Panc1 (cell line): ENCODE results near the gene CDK11B.

Source experiments
- POLR2AphosphoS5 ChIP-seq: IDR thresholded peaks from 2 replicates; pipeline ENCODE4 v1.6.1; 2012; ENCODE audit warnings: mild to moderate bottlenecking, low read depth, low read length, moderate library complexity
- REST ChIP-seq, 2 experiments: IDR thresholded peaks; 2 replicates each; pipeline ENCODE4 v1.6.1; 2011 to 2012; ENCODE audit warnings: low read depth in 2 of 2, control low read depth in 1 of 2, low read length in 1 of 2, mild to moderate bottlenecking in 1 of 2, moderate library complexity in 1 of 2; ENCODE audit not compliant: insufficient read depth in 1 of 2
- TCF7L2 ChIP-seq: IDR thresholded peaks from 2 replicates; pipeline ENCODE4 v1.6.1; 2011; ENCODE audit warnings: mild to moderate bottlenecking, low read depth, low read length, inconsistent platforms
- TF ChIP-seq, protein P1 (sequence below): fragments of 450-650 bp; IDR thresholded peaks from 2 replicates; pipeline ENCODE4 v1.5.1; 2017; ENCODE audit warnings: mild to moderate bottlenecking

DNA sequence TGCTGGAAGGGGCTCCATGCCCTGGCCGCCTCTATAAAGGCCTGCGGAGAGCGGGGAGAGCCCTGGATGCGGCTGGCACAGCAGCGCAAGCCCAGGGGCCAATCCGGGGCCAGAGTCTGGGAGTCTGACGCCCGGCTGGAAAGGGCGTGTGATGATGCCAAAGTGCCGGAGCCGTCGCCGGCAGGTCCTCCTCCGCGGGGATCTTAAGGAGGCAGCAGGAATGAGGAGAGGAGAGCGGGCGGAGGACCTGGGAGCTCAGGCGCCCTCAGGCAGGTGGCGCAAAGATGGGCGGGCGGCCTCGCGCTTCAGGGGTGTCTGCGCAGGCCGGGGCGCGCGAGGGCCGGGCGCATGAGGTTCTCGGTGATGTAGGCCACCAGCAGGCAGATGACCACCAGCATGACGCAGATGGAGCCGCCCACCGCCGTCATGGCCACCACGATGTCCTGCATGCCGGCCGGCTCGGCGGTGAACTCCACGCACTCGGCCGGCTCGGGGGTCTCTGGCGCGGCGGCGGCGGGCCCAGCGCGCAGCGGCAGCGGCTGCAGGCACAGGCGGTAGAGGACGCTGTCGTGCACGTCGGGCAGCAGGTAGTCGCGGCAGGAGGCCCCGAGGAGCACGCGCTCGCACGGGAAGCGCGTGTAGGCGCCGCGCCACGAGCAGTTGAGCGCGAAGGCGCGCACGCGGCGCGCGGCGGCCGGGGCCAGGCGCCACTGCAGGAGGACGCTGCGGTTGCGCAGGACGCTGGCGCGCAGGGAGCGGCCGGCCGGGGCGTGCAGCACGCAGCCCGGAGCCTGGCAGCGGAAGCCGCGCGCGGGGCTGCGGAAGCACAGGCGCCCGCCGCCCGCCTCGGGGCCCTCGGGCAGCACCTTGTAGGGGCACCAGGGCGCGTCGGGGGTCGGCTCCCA is 59.5 kb downstream of the CDK11B start:
- TF ChIP-seq, protein P1, sequence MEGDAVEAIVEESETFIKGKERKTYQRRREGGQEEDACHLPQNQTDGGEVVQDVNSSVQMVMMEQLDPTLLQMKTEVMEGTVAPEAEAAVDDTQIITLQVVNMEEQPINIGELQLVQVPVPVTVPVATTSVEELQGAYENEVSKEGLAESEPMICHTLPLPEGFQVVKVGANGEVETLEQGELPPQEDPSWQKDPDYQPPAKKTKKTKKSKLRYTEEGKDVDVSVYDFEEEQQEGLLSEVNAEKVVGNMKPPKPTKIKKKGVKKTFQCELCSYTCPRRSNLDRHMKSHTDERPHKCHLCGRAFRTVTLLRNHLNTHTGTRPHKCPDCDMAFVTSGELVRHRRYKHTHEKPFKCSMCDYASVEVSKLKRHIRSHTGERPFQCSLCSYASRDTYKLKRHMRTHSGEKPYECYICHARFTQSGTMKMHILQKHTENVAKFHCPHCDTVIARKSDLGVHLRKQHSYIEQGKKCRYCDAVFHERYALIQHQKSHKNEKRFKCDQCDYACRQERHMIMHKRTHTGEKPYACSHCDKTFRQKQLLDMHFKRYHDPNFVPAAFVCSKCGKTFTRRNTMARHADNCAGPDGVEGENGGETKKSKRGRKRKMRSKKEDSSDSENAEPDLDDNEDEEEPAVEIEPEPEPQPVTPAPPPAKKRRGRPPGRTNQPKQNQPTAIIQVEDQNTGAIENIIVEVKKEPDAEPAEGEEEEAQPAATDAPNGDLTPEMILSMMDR = no peak; the same call in 1 of the 2 replicates
- TF ChIP-seq TCF7L2 (no peak), REST (IDR thresholded peaks at IDR 0.05; ENCODE audit: insufficient read depth in 1 of 2, low read depth in 2 of 2, low read length in 1 of 2) (no peak), POLR2AphosphoS5 (no peak)
